ENCODE measurements around the gene KIAA1671.

KIAA1671 gene

GRCh38 chr22:25131198-25131887 is 178.8 kb downstream of the KIAA1671 start:
- Histone ChIP-seq H3K9me3 (ENCODE audit: insufficient read depth, low read depth, low read length) (no peaks in the 10 kb centered on the region), H3F3A (ENCODE audit: low read depth) (no peaks in the 10 kb centered on the region), H3K9ac (ENCODE audit: low read depth, low read length, poor library complexity, severe bottlenecking) (no peak overlapping the region), H3K4me2 (ENCODE audit: low read depth, low read length, poor library complexity, severe bottlenecking) (no peak overlapping the region), H3K27me3 (ENCODE audit: insufficient read depth, low read length, poor library complexity, severe bottlenecking) (no peaks in the 10 kb centered on the region), H3K36me3 (ENCODE audit: insufficient read depth, low read length) (no peaks in the 10 kb centered on the region), H3K79me2 (ENCODE audit: insufficient read depth, low read length) (no peaks in the 10 kb centered on the region), H3K4me3 (ENCODE audit: low read length, poor library complexity, severe bottlenecking) (no peak overlapping the region), H4K20me1 (ENCODE audit: insufficient read depth, low read length, poor library complexity, severe bottlenecking) (no peaks in the 10 kb centered on the region), H3K9me2 (replicated peaks; ENCODE audit: low read depth, low read length) (no peaks in the 10 kb centered on the region), H3K4me1 (ENCODE audit: insufficient read depth, low read length, poor library complexity, severe bottlenecking) (no peaks in the 10 kb centered on the region), H2AFZ (ENCODE audit: low read length) (no peak overlapping the region)
- TF ChIP-seq CTCF (conservative IDR thresholded peaks at IDR 0.05; ENCODE audit: low read length) (no peak), EZH2phosphoT487 (IDR thresholded peaks at IDR 0.05; ENCODE audit: borderline replicate concordance) (no peak)

GRCh38 chr22:25134028-25134427 is 181.5 kb downstream of the KIAA1671 start:
- Histone ChIP-seq H3K4me2 (ENCODE audit: low read depth, low read length, poor library complexity, severe bottlenecking) (no peak overlapping the region), H3K9me2 (replicated peaks; ENCODE audit: low read depth, low read length) (no peaks in the 10 kb centered on the region), H3K9me3 (ENCODE audit: insufficient read depth, low read depth, low read length) (no peaks in the 10 kb centered on the region), H3K4me3 (ENCODE audit: low read length, poor library complexity, severe bottlenecking) (no peak overlapping the region), H2AFZ (ENCODE audit: low read length) (no peak overlapping the region), H3K4me1 (ENCODE audit: insufficient read depth, low read length, poor library complexity, severe bottlenecking) (no peaks in the 10 kb centered on the region), H3K27me3 (ENCODE audit: insufficient read depth, low read length, poor library complexity, severe bottlenecking) (no peaks in the 10 kb centered on the region), H3K9ac (ENCODE audit: low read depth, low read length, poor library complexity, severe bottlenecking) (no peak overlapping the region), H3F3A (ENCODE audit: low read depth) (no peaks in the 10 kb centered on the region), H3K36me3 (ENCODE audit: insufficient read depth, low read length) (no peaks in the 10 kb centered on the region), H3K79me2 (ENCODE audit: insufficient read depth, low read length) (no peaks in the 10 kb centered on the region), H4K20me1 (ENCODE audit: insufficient read depth, low read length, poor library complexity, severe bottlenecking) (no peaks in the 10 kb centered on the region)
- no peak for TF ChIP-seq CTCF (conservative IDR thresholded peaks at IDR 0.05; ENCODE audit: low read length)
- no peak for TF ChIP-seq EZH2phosphoT487 (IDR thresholded peaks at IDR 0.05; ENCODE audit: borderline replicate concordance)

- no peak overlapping the region for H3K4me2 ChIP-seq (ENCODE audit: low read depth, low read length, poor library complexity, severe bottlenecking)
- H3K4me3 ChIP-seq (ENCODE audit: low read length, poor library complexity, severe bottlenecking), result no peak overlapping the region
- H3K36me3 ChIP-seq (ENCODE audit: insufficient read depth, low read length), result no peaks in the 10 kb centered on the region
- no peaks in the 10 kb centered on the region for H3K9me3 ChIP-seq (ENCODE audit: insufficient read depth, low read depth, low read length)
- no peaks in the 10 kb centered on the region for H3K79me2 ChIP-seq (ENCODE audit: insufficient read depth, low read length)
- H3K9me2 ChIP-seq (replicated peaks; ENCODE audit: low read depth, low read length), result no peaks in the 10 kb centered on the region
- no peaks in the 10 kb centered on the region for H3K27me3 ChIP-seq (ENCODE audit: insufficient read depth, low read length, poor library complexity, severe bottlenecking)
- no peaks in the 10 kb centered on the region for H4K20me1 ChIP-seq (ENCODE audit: insufficient read depth, low read length, poor library complexity, severe bottlenecking)
- no peaks in the 10 kb centered on the region for H3F3A ChIP-seq (ENCODE audit: low read depth)
- no peak for TF ChIP-seq CTCF (conservative IDR thresholded peaks at IDR 0.05; ENCODE audit: low read length)
- TF ChIP-seq EZH2phosphoT487 (IDR thresholded peaks at IDR 0.05; ENCODE audit: borderline replicate concordance), result no peak
- H3K9ac ChIP-seq (ENCODE audit: low read depth, low read length, poor library complexity, severe bottlenecking), result no peak overlapping the region
- no peak overlapping the region for H2AFZ ChIP-seq (ENCODE audit: low read length)
- no peaks in the 10 kb centered on the region for H3K4me1 ChIP-seq (ENCODE audit: insufficient read depth, low read length, poor library complexity, severe bottlenecking)
These were observed 181.9 kb downstream of the KIAA1671 start for GRCh38 chr22:25134451-25134850.

Data from Loucy (cell line).